ENCODE measurements around the gene CYP1B1. TPM values are rescaled to one million over a fixed set of nuclear protein-coding genes. Genes with fewer than 3 reads are reported as not detected.

The CYP1B1 gene
- total RNA-seq, 2 experiments from 2014 or later = 3.3 to 4.3 TPM

DNA sequence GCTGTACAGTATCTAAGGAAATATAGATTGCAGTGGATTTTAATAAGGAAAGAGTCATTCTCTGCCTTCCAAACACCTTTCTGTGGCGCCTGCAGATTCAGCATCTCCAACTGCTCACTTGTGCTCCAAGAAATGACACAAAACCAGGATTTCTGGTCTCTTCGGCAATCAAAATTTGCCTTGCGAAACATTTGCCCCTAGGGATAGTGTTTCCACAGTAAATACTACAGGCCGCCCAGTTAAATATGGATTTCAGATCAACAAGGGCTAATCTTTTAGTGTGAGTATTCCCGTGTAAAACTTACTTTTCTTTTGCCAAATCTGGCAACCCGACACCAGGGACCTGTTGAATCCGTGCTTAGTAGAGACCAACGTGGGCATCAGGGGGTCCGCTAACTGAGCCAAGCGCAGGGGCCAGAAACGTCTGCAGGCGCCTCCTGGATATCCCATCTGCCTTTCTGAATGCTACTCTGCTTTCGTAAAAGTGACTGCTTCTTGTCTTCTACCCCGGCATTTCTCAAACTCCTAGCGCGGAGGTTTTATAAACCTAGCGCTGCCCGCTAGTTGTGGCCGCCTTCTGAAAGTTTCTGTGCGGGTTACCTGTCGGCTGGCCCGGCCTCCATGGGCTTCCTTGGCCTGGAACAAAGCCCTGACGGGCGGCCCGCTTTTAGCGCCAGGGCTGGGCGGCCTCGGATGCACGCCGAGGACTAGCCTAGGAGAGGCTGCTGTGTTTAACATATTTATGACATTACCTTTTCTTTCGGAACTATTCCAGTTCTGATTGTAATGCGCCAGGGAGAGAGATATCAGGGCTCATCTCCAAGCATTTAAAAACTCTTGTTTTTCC is 2.5 kb downstream of the CYP1B1 start:
- ChIA-PET POLR2A (no interaction called here), CTCF (no interaction called here)
- Mint-ChIP-seq H3K4me1 (ENCODE audit: low read depth) (peaks cover 17% of the 10 kb centered on the region), H3K36me3 (peaks cover 6% of the 10 kb centered on the region), H3K9me3 (no peaks in the 10 kb centered on the region), H3K27ac (no peak overlapping the region), H3K27me3 (peaks cover 46% of the 10 kb centered on the region), H3K4me3 (peak overlapping the region; percentile 44)
- DNase-seq = no peak
- intact Hi-C loops (cut with micrococcal nuclease) = loop anchor here (10.0 kb wide), 1 partner anchor 149 kb away; the partner anchor contains the start of gene RMDN2

DNA sequence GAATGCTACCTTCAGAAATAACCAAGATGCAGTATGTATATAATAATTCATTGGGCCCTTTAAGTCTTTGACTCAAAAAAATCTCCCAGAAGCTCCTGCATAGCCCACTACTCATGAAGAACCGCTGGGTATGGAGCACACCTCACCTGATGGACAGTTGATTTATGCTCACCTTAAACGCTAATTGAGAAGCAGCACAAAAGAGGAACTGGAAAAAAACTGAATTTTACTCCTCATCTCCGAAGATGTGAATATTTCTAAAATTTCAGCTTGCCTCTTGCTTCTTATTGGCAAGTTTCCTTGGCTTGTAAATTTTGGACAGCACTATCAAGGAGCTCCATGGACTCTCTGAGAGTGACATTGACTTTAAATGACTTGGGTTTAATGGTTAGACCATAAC is 5.5 kb downstream of the CYP1B1 start:
- Mint-ChIP-seq H3K36me3 (peaks cover 3% of the 10 kb centered on the region), H3K4me3 (no peak overlapping the region), H3K27me3 (peaks cover 35% of the 10 kb centered on the region), H3K4me1 (ENCODE audit: low read depth) (peaks cover 9% of the 10 kb centered on the region), H3K9me3 (no peaks in the 10 kb centered on the region), H3K27ac (no peak overlapping the region)
- ChIA-PET POLR2A (no interaction called here), CTCF (interaction anchor here (0.6 kb wide), 1 partner anchor 32 kb away, joined by 3 read pairs; no protein-coding TSS in a partner anchor)
- DNase-seq = no peak
- intact Hi-C loops (cut with micrococcal nuclease) = loop anchor here (10.0 kb wide), 1 partner anchor 146 kb away; the partner anchor contains the start of gene RMDN2

DNA sequence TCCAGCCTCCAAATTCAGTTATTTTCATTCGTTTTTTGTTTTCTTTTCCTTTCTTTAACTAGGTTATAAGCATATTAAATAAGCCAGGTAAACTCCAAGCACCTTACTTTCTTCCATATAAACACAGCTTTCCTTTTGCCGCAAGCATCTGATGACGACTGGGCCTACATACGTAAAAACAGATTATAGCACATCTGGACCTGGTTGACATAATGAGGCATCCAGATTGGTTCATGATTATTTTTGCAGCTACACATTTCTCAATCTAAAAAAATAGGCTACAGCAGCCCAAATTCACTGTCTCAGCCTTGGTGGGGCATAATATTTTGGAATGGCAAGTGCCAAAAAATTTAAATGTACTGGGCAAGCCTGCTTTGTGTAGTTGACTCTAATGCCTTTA is 7.7 kb downstream of the CYP1B1 start:
- DNase-seq = no peak
- POLR2A ChIA-PET = no interaction called here
- H3K36me3 Mint-ChIP-seq = no peaks in the 10 kb centered on the region
- H3K4me3 Mint-ChIP-seq = no peak overlapping the region
- H3K4me1 Mint-ChIP-seq (ENCODE audit: low read depth) = no peaks in the 10 kb centered on the region
- CTCF ChIA-PET = interaction anchor here (1.0 to 1.7 kb wide), 2 partner anchors 8 to 440 kb away, joined by 3 to 7 read pairs; partner anchors contain the start of gene CYP1B1
- H3K9me3 Mint-ChIP-seq = no peaks in the 10 kb centered on the region
- peaks cover 17% of the 10 kb centered on the region for H3K27me3 Mint-ChIP-seq
- intact Hi-C loops (cut with micrococcal nuclease) = no loop called here
- H3K27ac Mint-ChIP-seq = no peak overlapping the region

DNA sequence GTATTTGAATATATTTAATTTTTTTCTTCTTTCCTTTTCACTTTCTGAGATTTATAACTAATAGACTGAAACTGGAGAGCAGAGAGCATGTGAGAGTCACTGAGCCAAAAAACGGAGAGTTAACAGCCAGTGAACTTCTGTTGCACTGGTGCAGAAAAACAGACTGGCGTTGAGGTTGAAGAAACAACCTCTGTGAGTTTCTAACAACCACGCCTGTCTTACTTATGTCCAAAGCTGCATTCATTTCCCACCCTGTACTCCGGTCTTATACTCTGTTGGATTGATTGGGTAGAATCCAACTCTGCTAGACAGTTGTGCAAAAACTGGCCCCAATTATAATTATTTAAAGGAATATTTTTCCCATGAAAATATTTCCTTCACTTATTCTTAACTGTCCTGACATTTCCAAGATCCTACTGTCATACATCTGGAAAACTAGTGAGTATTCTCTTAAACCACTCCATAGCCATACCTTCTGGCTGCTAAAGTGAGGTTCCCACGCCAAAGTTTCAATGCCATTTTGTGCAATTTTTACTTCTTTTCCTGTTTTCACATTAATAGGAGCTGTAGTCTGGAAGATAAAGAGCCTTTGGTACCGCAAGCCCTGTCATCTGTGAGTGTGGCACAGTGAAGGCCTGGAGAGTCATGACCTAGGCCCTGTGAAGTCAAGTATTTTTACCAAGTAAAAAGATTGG is 9.4 kb downstream of the CYP1B1 start:
- no peak for DNase-seq
- ChIA-PET CTCF (no interaction called here), POLR2A (no interaction called here)
- Mint-ChIP-seq H3K27ac (no peak overlapping the region), H3K4me1 (ENCODE audit: low read depth) (no peaks in the 10 kb centered on the region), H3K4me3 (no peak overlapping the region), H3K36me3 (no peaks in the 10 kb centered on the region), H3K27me3 (peaks cover 12% of the 10 kb centered on the region), H3K9me3 (no peaks in the 10 kb centered on the region)
- intact Hi-C loops (cut with micrococcal nuclease) = no loop called here

DNA sequence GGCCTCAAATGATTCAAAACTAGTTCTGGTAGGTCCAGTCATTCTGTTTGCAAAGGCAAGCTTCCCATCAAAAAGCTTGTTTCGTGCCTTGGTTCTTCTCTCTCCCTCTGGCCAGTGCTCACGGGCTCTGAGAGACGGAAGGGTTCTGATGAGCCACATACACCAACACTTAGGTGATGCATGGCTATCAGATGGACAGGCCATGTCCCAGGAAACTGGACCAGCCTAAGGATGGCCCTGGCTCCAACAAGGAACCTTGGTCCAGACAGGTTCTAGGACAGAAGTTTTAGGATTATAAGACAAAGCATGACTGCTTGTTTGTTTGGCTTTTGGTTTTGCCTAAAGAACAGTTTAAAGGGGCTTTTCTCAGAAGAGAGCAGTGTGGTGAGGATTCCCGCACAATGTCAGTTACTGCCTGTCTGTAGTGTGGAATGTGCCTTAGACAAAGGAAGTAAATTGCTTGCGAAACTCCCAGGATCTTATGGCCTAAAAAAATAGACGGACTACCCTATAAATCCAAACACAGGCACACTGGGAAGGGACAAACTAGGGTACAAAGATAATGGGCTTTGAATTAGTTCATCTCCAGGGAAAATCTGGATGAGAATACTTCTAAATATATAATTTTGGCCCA is 10.3 kb downstream of the CYP1B1 start:
- no peak overlapping the region for H3K4me3 Mint-ChIP-seq
- POLR2A ChIA-PET = no interaction called here
- no peaks in the 10 kb centered on the region for H3K36me3 Mint-ChIP-seq
- CTCF ChIA-PET = interaction anchor here (0.9 kb wide), 1 partner anchor 11 kb away, joined by 3 read pairs; no protein-coding TSS in a partner anchor
- no peak overlapping the region for H3K27ac Mint-ChIP-seq
- H3K27me3 Mint-ChIP-seq = peaks cover 9% of the 10 kb centered on the region
- intact Hi-C loops (cut with micrococcal nuclease) = no loop called here
- DNase-seq = no peak
- H3K9me3 Mint-ChIP-seq = no peaks in the 10 kb centered on the region
- H3K4me1 Mint-ChIP-seq (ENCODE audit: low read depth) = no peaks in the 10 kb centered on the region

DNA sequence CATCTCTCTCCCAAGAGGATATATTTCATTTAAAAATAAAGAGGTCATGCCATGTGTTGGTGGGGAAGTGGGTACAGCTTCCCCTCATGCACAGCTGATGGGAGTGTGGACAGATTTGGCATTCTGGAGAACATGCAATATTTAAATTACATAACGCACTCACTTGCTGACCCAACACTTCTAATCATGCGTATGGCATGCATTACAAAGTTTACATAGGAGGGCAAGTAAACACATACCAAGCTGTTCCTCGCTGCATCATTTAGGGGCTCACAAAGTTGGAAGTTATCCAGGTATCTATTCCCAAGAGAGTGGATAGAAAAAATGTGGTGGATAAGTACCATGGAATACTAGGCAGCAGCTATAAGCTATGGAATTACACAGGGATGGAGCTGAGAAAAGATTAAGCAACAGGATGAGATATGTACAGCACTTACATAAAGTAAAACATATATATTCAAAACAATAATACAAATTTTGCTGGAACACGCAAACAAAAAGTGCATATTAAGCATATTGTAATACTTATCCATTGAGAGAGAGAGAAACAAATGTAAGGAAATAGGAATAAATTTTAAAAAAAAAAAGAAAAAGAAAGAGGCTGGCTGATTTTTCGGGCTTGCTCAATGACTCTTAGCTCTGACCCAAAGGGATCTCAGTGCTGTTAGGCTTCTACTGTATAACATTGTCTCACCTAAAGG is 11.0 kb downstream of the CYP1B1 start:
- Mint-ChIP-seq H3K27me3 (peaks cover 9% of the 10 kb centered on the region), H3K36me3 (no peaks in the 10 kb centered on the region), H3K4me3 (no peak overlapping the region), H3K27ac (no peak overlapping the region), H3K4me1 (ENCODE audit: low read depth) (no peaks in the 10 kb centered on the region), H3K9me3 (no peaks in the 10 kb centered on the region)
- POLR2A ChIA-PET = no interaction called here
- DNase-seq = no peak
- intact Hi-C loops (cut with micrococcal nuclease) = no loop called here
- CTCF ChIA-PET = interaction anchor here (0.9 kb wide), 1 partner anchor 12 kb away, joined by 3 read pairs; no protein-coding TSS in a partner anchor

DNA sequence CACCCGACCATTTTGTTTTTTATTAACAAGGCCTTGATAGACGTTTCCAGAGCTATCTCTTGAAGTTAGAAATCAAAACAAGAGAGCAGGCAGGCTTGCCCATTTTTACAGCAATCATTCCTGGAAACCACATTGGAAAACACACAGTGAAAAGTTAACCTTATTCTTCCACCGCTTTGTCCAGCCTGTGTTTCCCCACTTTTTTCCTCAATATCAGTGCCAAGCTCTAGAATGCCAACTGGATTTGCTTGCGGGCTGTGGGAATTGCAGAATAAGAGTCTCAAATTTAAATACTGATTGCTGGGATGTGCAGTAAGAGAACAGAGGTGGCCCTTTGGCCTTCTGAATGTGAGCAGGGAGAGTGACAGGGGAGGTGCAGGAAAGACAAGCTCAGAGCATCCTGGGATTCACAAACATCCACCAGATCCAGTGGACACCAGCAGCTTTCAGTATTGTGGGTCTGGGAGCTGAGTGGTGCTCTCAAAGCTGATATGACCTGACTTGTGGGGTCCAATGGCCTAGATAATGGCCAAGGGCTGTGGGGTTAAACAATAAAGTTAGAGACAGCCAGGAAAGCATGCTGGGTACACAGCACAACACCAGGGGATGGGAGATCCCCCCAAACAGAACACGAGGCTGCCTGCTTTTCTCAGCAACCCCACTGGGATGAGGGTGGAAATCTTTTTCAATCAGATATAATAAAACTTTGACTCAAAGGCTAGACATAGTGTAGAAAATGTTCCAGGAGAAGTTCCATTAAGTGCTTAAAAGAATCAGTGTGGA is 15.5 kb downstream of the CYP1B1 start:
- ChIA-PET POLR2A (interaction anchor here (1.5 kb wide), 1 partner anchor 16 kb away, joined by 4 read pairs; the partner anchor contains the start of gene CYP1B1), CTCF (interaction anchor here (1.3 to 1.6 kb wide), 2 partner anchors 55 to 214 kb away, joined by 3 to 5 read pairs; no protein-coding TSS in a partner anchor)
- intact Hi-C loops (cut with micrococcal nuclease) = no loop called here

DNA sequence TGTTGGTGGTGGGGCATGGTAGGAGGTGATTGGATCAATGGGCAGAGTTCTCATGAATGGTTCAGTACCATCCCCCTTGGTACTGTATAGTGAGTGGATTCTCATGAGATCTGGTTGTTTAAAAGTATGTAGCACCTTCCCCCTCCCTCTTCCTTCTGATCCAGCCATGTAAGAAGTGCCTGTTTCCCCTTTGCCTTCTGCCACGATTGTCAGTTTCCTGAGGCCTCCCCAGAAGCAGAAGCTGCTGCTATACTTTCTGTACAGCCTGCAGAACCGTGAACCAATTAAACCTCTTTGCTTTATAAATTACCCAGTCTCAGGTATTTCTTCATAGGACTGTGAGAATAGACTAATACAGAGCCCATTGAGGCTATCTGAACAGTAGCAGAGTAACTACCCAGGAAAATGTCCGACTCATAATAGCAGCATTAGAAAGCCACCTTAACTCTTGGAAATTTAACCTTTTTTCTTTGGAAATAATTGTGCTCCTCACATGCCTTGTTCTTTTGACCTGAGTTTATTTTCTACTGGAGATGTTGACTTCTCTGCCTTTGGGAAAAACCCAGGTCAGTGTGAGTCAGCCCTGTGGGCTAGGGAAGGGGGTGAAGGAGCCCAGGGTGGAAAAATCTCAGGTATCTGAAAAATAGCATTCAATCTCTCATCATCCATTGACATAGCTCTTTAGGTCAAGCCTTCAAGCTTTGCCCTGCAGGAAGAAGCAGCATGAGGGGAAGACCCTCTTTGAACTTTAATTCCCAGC is 18.1 kb downstream of the CYP1B1 start:
- Mint-ChIP-seq H3K4me1 (ENCODE audit: low read depth) (peaks cover 17% of the 10 kb centered on the region), H3K9me3 (no peaks in the 10 kb centered on the region), H3K36me3 (no peaks in the 10 kb centered on the region), H3K27ac (no peak overlapping the region), H3K27me3 (peaks cover 21% of the 10 kb centered on the region), H3K4me3 (no peak overlapping the region)
- intact Hi-C loops (cut with micrococcal nuclease) = no loop called here
- no peak for DNase-seq
- ChIA-PET CTCF (interaction anchor here (0.9 to 1.0 kb wide), 2 partner anchors 19 to 20 kb away, joined by 3 to 4 read pairs; partner anchors contain the start of gene CYP1B1), POLR2A (no interaction called here)

More for the DNA sequence above, 15.5 kb downstream of the CYP1B1 start:
- Mint-ChIP-seq H3K4me1 (ENCODE audit: low read depth) (peaks cover 17% of the 10 kb centered on the region), H3K9me3 (no peaks in the 10 kb centered on the region), H3K4me3 (no peak overlapping the region), H3K27ac (no peak overlapping the region), H3K36me3 (no peaks in the 10 kb centered on the region), H3K27me3 (peaks cover 15% of the 10 kb centered on the region)
- no peak for DNase-seq

DNA sequence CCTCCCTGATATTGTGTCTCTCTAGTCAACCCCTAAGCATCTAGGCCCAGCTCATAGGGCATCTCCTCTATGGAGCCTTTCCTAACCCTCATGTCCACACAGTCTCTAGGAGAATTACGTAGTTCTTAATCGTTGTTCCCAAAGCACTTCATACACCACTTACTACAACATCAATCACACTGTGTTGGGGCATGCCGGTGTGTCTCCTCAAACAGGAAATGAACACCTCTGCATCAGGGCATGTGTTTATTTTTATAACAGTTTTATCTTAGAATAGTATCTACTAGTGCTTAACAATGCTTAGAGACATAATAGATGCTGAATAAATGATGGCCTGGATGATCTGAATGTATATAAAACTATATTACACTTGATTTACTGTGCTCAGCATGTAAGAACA is 19.7 kb downstream of the CYP1B1 start:
- H3K4me3 Mint-ChIP-seq = no peak overlapping the region
- DNase-seq = no peak
- H3K4me1 Mint-ChIP-seq (ENCODE audit: low read depth) = peaks cover 17% of the 10 kb centered on the region
- no peaks in the 10 kb centered on the region for H3K9me3 Mint-ChIP-seq
- ChIA-PET CTCF (interaction anchor here (1.0 kb wide), 1 partner anchor 20 kb away, joined by 4 read pairs; the partner anchor contains the start of gene CYP1B1), POLR2A (no interaction called here)
- no peak overlapping the region for H3K27ac Mint-ChIP-seq
- H3K27me3 Mint-ChIP-seq = peaks cover 24% of the 10 kb centered on the region
- intact Hi-C loops (cut with micrococcal nuclease) = no loop called here
- H3K36me3 Mint-ChIP-seq = no peaks in the 10 kb centered on the region

DNA sequence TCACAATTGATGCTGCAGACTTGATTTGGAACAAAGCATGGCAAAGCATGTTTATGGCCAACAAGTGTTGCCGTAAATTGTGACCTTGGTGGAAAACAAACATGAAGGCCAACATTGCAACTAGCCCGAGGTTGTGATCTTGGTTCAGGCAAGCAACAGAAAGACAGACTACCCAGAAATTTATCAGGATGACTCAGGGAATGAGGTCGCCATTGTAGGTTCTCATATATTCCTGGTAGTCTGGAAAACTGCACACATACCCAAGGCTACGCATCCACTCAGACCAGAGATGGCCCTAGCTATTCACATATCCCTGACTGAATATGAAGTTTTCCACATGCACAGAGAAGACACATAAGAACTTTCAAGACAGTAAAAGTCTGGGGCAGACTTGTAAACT is 30.1 kb downstream of the CYP1B1 start:
- ChIA-PET CTCF (no interaction called here), POLR2A (no interaction called here)
- H3K9me3 Mint-ChIP-seq = no peaks in the 10 kb centered on the region
- peaks cover 22% of the 10 kb centered on the region for H3K27me3 Mint-ChIP-seq
- H3K4me1 Mint-ChIP-seq (ENCODE audit: low read depth) = no peaks in the 10 kb centered on the region
- DNase-seq = no peak
- intact Hi-C loops (cut with micrococcal nuclease) = no loop called here
- no peak overlapping the region for H3K4me3 Mint-ChIP-seq
- no peaks in the 10 kb centered on the region for H3K36me3 Mint-ChIP-seq
- no peak overlapping the region for H3K27ac Mint-ChIP-seq

Measured in activated CD4-positive, alpha-beta memory T cell treated with anti-CD3 and anti-CD28 coated beads for 36 hours (primary cell).